Right lobe of liver (tissue), 6 donors: ENCODE measurements around the gene MDN1. TPM values are rescaled to one million over a fixed set of nuclear protein-coding genes. Genes with fewer than 3 reads are reported as not detected.
A peak's percentile ranks its signal among the peaks of the same experiment; 100 is the strongest.

Experiments
- ATAC-seq, 4 donors: fragments of 200-7000 bp; cut with Tn5 transposase; one replicate each; pipeline ENCODE4 v1.9.1; 2020; ENCODE audit warnings: mild to moderate bottlenecking in 4 of 4, moderate library complexity in 4 of 4
- DNase-seq, 3 donors: peaks; one replicate each; pipeline ENCODE4 v3.0.0-alpha.2; 2020
- H3K27ac ChIP-seq, 3 donors: fragments of 200-600 bp; one replicate each; pipeline ENCODE4 v1.8.0; 2022
- H3K27me3 ChIP-seq, 2 donors: fragments of 200-600 bp; one replicate each; pipeline ENCODE4 v1.8.0; 2022
- H3K36me3 ChIP-seq, 4 donors: fragments of 200-600 bp; sonication (generic) in 1 of 4; one replicate each; pipeline versions ENCODE4 v1.5.1 to v1.8.0; 2017 to 2022; ENCODE audit warnings: control low read depth in 1 of 4
- H3K4me1 ChIP-seq, 4 donors: fragments of 200-600 bp; sonication (generic) in 1 of 4; one replicate each; pipeline versions ENCODE4 v1.5.1 to v1.8.0; 2017 to 2022; ENCODE audit warnings: control low read depth in 1 of 4
- H3K4me3 ChIP-seq, 3 donors: fragments of 200-600 bp; one replicate each; pipeline ENCODE4 v1.8.0; 2022
- H3K9me3 ChIP-seq, 4 donors: fragments of 200-600 bp; sonication (generic) in 1 of 4; one replicate each; pipeline versions ENCODE4 v1.5.1 to v1.8.0; 2017 to 2022; ENCODE audit warnings: control low read depth in 1 of 4
- POLR2A ChIP-seq: fragments of 450-650 bp; IDR thresholded peaks from one replicate; pipeline ENCODE4 v1.6.1; 2017; ENCODE audit warnings: antibody characterized with exemption, mild to moderate bottlenecking
- WGBS: methylation state at CpG from one replicate; pipeline ENCODE4 v1.1.6; 2018; ENCODE audit warnings: low coverage, low lambda C conversion rate; ENCODE audit not compliant: insufficient coverage; ENCODE audit errors: missing lambda C conversion rate; 5-methylcytosine and 5-hydroxymethylcytosine counted together
- intact Hi-C, 2 donors: fragments of 100-400 bp; cut with DNase I; formaldehyde crosslinking; loops; one replicate each; pipeline versions ENCODE4 v1.11.2 to v1.14.1; 2022
- total RNA-seq, 6 experiments: library from RNA; depleted of rRNA in 2 of 6; stranded (reverse); fragments of >200 nt in 2 of 6; fragmentation: NEBNext Ultra II Directional in 3 of 6; extraction: Animal tissue kit (Norgen Biotek cat#: 25700) in 3 of 6; gene quantifications; one replicate each; pipeline versions ENCODE4 v1.1.0 to v1.2.4, GENCODE V29; 2016 to 2023
- TF ChIP-seq, protein P1 (sequence below), 4 donors: fragments of 200-600 bp in 3 of 4; fragments of 450-650 bp in 1 of 4; IDR thresholded peaks; one replicate each; pipeline versions ENCODE4 v1.5.1 to v1.8.0; 2016 to 2022; ENCODE audit warnings: antibody characterized with exemption in 4 of 4, mild to moderate bottlenecking in 2 of 4
- donor health status: DM: no; HTN: yes; CAD: no.
- donor health status: DM: no; HTN: no; CAD: no.
- donor health status: DM: no; HTN: no; CAD: no.
- donor health status: DM: no; HTN: yes; CAD: no.
- donor health status: DM: no; HTN: yes; CAD: no.

MDN1 gene
- total RNA-seq, 6 experiments from 2014 or later: 13.8 to 49.6 (median 25.5) TPM

DNA sequence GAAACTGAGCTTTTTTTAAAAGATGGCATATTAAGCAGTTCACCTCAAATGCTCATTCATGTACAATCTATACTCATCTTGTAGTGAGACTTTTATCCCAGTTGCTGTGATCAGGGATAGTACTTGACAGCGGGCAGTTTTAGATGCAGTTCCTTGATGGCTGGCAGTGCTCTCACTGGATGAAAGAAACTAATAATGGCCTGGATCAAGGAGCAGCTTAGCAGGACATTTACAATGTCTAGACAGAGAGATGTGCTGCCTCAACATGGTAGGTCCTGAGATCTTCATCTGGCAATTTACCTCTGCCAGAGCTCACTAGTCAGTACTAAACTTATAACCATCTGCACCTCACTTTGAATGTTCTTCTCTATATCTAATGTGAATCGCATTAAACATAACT, 134.3 kb downstream of the MDN1 start:
- no peaks in the 10 kb centered on the region for H3K27me3 ChIP-seq
- WGBS: 100% methylated on average over 1 of the region's 2 CpGs
- H3K4me1 ChIP-seq: no peaks in the 10 kb centered on the region
- peaks cover 0 to 97% (median 47%) of the 10 kb centered on the region in 4 donors for H3K36me3 ChIP-seq
- H3K27ac ChIP-seq: no peak overlapping the region
- H3K9me3 ChIP-seq: no peaks in the 10 kb centered on the region
- intact Hi-C loops: no loop called here
- no peak overlapping the region for H3K4me3 ChIP-seq
- ATAC-seq (no peak), DNase-seq (no peak)
- no peak for TF ChIP-seq POLR2A
- TF ChIP-seq, protein P1, sequence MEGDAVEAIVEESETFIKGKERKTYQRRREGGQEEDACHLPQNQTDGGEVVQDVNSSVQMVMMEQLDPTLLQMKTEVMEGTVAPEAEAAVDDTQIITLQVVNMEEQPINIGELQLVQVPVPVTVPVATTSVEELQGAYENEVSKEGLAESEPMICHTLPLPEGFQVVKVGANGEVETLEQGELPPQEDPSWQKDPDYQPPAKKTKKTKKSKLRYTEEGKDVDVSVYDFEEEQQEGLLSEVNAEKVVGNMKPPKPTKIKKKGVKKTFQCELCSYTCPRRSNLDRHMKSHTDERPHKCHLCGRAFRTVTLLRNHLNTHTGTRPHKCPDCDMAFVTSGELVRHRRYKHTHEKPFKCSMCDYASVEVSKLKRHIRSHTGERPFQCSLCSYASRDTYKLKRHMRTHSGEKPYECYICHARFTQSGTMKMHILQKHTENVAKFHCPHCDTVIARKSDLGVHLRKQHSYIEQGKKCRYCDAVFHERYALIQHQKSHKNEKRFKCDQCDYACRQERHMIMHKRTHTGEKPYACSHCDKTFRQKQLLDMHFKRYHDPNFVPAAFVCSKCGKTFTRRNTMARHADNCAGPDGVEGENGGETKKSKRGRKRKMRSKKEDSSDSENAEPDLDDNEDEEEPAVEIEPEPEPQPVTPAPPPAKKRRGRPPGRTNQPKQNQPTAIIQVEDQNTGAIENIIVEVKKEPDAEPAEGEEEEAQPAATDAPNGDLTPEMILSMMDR (IDR thresholded peaks at IDR 0.05): no peak

DNA sequence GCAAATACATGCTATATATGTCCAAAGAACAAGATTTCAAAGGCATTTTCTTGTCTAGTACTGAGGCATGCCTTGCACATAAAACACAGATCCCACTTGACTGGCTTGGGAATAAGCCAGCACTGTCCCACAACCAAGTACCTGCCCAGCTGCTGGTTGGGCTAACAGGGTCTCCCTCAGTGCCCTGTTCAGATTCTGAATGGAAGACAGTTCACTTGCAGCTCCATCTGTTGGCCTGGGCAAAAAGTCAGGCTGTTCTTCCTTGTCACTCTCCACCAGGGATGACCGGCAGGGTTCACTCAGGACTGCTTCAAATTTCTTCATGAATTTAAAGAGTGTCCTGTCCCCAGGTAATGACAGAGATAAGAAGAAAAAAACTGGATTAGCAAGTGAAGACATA, 136.6 kb downstream of the MDN1 start:
- ATAC-seq (peak in 1 of 4 donors; percentile 28), DNase-seq (no peak)
- Histone ChIP-seq H3K27me3 (no peaks in the 10 kb centered on the region), H3K9me3 (no peaks in the 10 kb centered on the region), H3K4me1 (no peaks in the 10 kb centered on the region), H3K4me3 (no peak overlapping the region), H3K27ac (no peak overlapping the region), H3K36me3 (peaks cover 0 to 97% (median 46%) of the 10 kb centered on the region in 4 donors)
- intact Hi-C loops: no loop called here
- TF ChIP-seq, protein P1 (IDR thresholded peaks at IDR 0.05): no peak
- TF ChIP-seq POLR2A: no peak
- WGBS: 91% methylated on average over 1 of the region's 1 CpG

GRCh38 chr6:89681983-89682564, 137.5 kb downstream of the MDN1 start:
- Histone ChIP-seq H3K4me3 (no peak overlapping the region), H3K27ac (no peak overlapping the region), H3K9me3 (no peaks in the 10 kb centered on the region), H3K27me3 (no peaks in the 10 kb centered on the region), H3K4me1 (no peaks in the 10 kb centered on the region), H3K36me3 (peaks cover 0 to 97% (median 45%) of the 10 kb centered on the region in 4 donors)
- DNase-seq (no peak), ATAC-seq (no peak)
- intact Hi-C loops: no loop called here
- TF ChIP-seq POLR2A: no peak
- TF ChIP-seq, protein P1 (IDR thresholded peaks at IDR 0.05): no peak
- 81% methylated on average over 7 of the region's 10 CpGs for WGBS

DNA sequence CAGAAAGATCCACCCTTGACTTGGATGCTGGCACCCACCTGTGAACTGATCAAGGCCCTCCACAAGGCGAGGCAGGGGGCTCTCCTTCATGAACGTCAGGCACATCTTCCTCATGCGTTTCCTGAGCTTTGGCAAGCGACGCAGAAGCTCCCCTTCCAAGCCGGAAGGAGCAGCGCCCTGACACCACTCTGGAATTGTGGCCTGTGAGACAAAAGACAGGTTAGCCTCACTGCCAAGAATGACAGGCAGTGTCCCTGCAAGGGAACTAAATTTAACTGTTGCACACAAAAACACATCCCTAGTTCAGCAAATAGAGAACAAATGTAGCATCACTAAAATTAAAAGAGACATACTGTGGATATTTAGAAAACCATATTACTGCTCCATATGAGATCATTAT, 139.0 kb downstream of the MDN1 start:
- peaks cover 0 to 97% (median 44%) of the 10 kb centered on the region in 4 donors for H3K36me3 ChIP-seq
- WGBS: 98% methylated on average over 7 of the region's 7 CpGs
- H3K9me3 ChIP-seq: no peaks in the 10 kb centered on the region
- DNase-seq (no peak), ATAC-seq (no peak)
- no peak overlapping the region for H3K4me3 ChIP-seq
- TF ChIP-seq, protein P1 (IDR thresholded peaks at IDR 0.05): no peak
- no peak for TF ChIP-seq POLR2A
- H3K27me3 ChIP-seq: no peaks in the 10 kb centered on the region
- H3K27ac ChIP-seq: no peak overlapping the region
- intact Hi-C loops: no loop called here
- no peaks in the 10 kb centered on the region for H3K4me1 ChIP-seq
